PC-9 (cell line): Measurements from ENCODE around the gene CEMIP2. TPM values are rescaled to one million over a fixed set of nuclear protein-coding genes. Genes with fewer than 3 reads are reported as not detected.
"Not testable (repeated sequence)": the region's sequence is repeated elsewhere in the genome, so short reads cannot be mapped to it uniquely, and the experiment has no call there.

Experiments used
- BruUV-seq: library from RNA; stranded (reverse); fragments of 400-500 nt; replicated peaks from 2 replicates; lab custom pipeline; 2021; lab: Mats Ljungman, UMichigan
- CTCF ChIA-PET: fragments of 300-600 bp; sonication (Branson Sonifier 250); formaldehyde crosslinking; loops from one replicate; lab custom pipeline; 2022; ENCODE audit warnings: antibody characterized with exemption; lab: Charles Lee
- POLR2A ChIA-PET: fragments of 300-600 bp; sonication (Branson Sonifier 250); formaldehyde crosslinking; loops from one replicate; lab custom pipeline; 2022; ENCODE audit warnings: antibody characterized with exemption; ENCODE audit not compliant: unreplicated experiment; lab: Charles Lee
- DNase-seq, 2 experiments: peaks; one replicate each; pipeline versions ENCODE4 v3.0.0 to v3.0.0-alpha.2; 2015 to 2022; ENCODE audit warnings: mixed read lengths in 1 of 2
- H2AFZ ChIP-seq: fragments of 200-600 bp; sonication (generic); 2 replicates; pipeline ENCODE4 v1.8.1; 2017; ENCODE audit warnings: antibody characterized with exemption
- H3F3A ChIP-seq: fragments of 200-600 bp; sonication (generic); 2 replicates; pipeline ENCODE4 v1.8.1; 2017; ENCODE audit warnings: antibody characterized with exemption, mild to moderate bottlenecking, low read depth; ENCODE audit not compliant: insufficient read depth
- H3K27ac ChIP-seq: fragments of 200-600 bp; sonication (generic); 2 replicates; pipeline ENCODE4 v1.6.1; 2016; ENCODE audit warnings: mixed run types
- H3K27me3 ChIP-seq: fragments of 200-600 bp; sonication (generic); 2 replicates; pipeline ENCODE4 v1.6.1; 2016; ENCODE audit warnings: low read depth, mixed run types; ENCODE audit not compliant: insufficient read depth
- H3K36me3 ChIP-seq: fragments of 200-600 bp; sonication (generic); 2 replicates; pipeline ENCODE4 v1.6.1; 2016; ENCODE audit warnings: low read depth, mixed run types
- H3K4me1 ChIP-seq: fragments of 200-600 bp; sonication (generic); replicated peaks from 2 replicates; pipeline ENCODE4 v1.6.1; 2016; ENCODE audit warnings: mixed run types; ENCODE audit not compliant: insufficient read depth
- H3K4me2 ChIP-seq: fragments of 200-600 bp; sonication (generic); 2 replicates; pipeline ENCODE4 v1.6.1; 2017; ENCODE audit warnings: mixed run types
- H3K4me3 ChIP-seq: fragments of 200-600 bp; sonication (generic); 2 replicates; pipeline ENCODE4 v1.6.1; 2016; ENCODE audit warnings: mixed run types
- H3K79me2 ChIP-seq: fragments of 200-600 bp; sonication (generic); 2 replicates; pipeline ENCODE4 v1.6.1; 2017; ENCODE audit warnings: low read depth, mixed run types
- H3K9me2 ChIP-seq: fragments of 200-600 bp; sonication (generic); 2 replicates; pipeline ENCODE4 v1.8.1; 2017; ENCODE audit warnings: mild to moderate bottlenecking; ENCODE audit not compliant: insufficient read depth
- H3K9me3 ChIP-seq: fragments of 200-600 bp; sonication (generic); 2 replicates; pipeline ENCODE4 v1.8.1; 2016; ENCODE audit warnings: low read depth; ENCODE audit not compliant: insufficient read depth
- H4K20me1 ChIP-seq: fragments of 200-600 bp; sonication (generic); 2 replicates; pipeline ENCODE4 v1.8.1; 2017; ENCODE audit not compliant: insufficient read depth
- CTCF ChIP-seq: fragments of 200-600 bp; sonication (generic); conservative IDR thresholded peaks from 2 replicates; pipeline ENCODE4 v1.6.1; 2017; ENCODE audit warnings: mixed run types, antibody characterized with exemption, mild to moderate bottlenecking, moderate library complexity
- EZH2 ChIP-seq: fragments of 200-600 bp; sonication (generic); IDR thresholded peaks from 2 replicates; pipeline ENCODE4 v1.8.0; 2017; ENCODE audit warnings: antibody characterized with exemption, low read depth
- intact Hi-C: fragments of 100-400 bp; cut with micrococcal nuclease; formaldehyde crosslinking; loops from one replicate; pipeline ENCODE4 v1.10.0; 2022; ENCODE audit not compliant: unreplicated experiment
- total RNA-seq: library from RNA; stranded (reverse); gene quantifications from 2 replicates; pipeline ENCODE4 v1.2.3, GENCODE V29; 2021

Gene CEMIP2
- total RNA-seq, 1 experiment from 2014 or later = 77.0 TPM

DNA sequence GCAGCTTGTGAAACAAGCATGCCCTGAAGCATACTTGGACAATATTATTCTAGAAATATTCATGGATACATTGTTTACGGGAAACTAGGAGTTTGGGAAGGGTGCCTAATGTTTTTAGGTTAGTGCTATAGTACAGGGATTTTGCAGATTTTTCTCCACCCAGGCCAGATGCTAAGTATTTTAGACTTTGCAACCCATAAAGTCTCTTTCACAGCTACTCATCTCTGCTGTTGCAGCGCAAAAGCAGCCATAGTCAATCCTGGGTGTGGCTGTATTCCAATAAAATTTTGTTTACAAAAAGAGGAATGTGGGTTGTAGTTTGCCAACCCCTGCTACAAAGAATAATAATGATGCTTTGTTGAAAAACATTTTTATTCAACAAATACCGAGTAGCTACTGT lies 106.2 kb downstream of the CEMIP2 start:
- H3K4me2 ChIP-seq = no peak overlapping the region
- H3K4me1 ChIP-seq = no peaks in the 10 kb centered on the region; the same call in 1 of the 2 replicates
- ChIA-PET POLR2A (no interaction called here), CTCF (no interaction called here)
- no peaks in the 10 kb centered on the region; the same call in 1 of the 2 replicates for H3F3A ChIP-seq
- no peak for DNase-seq
- H3K27ac ChIP-seq = no peak overlapping the region
- BruUV-seq = no TSS peak
- no peak overlapping the region for H2AFZ ChIP-seq
- no peaks in the 10 kb centered on the region for H4K20me1 ChIP-seq
- no peaks in the 10 kb centered on the region for H3K27me3 ChIP-seq
- intact Hi-C loops = loop anchor here (5.0 kb wide), 1 partner anchor 35 kb away; no protein-coding TSS in a partner anchor
- no peak for TF ChIP-seq EZH2
- no peak for TF ChIP-seq CTCF
- H3K4me3 ChIP-seq = no peak overlapping the region
- H3K36me3 ChIP-seq = no peaks in the 10 kb centered on the region
- no peaks in the 10 kb centered on the region for H3K9me2 ChIP-seq
- no peaks in the 10 kb centered on the region for H3K79me2 ChIP-seq
- H3K9me3 ChIP-seq = no peaks in the 10 kb centered on the region

GRCh38 chr9:71657276-71657675 lies 111.0 kb downstream of the CEMIP2 start:
- H3K36me3 ChIP-seq, H3K4me2 ChIP-seq, H3K27ac ChIP-seq, POLR2A ChIA-PET, H3K27me3 ChIP-seq, CTCF ChIA-PET, H4K20me1 ChIP-seq, intact Hi-C loops, H3K4me3 ChIP-seq, H3K4me1 ChIP-seq, H3F3A ChIP-seq, H3K9me3 ChIP-seq, H3K79me2 ChIP-seq, H3K9me2 ChIP-seq, DNase-seq, H2AFZ ChIP-seq, BruUV-seq: not testable (repeated sequence)

DNA sequence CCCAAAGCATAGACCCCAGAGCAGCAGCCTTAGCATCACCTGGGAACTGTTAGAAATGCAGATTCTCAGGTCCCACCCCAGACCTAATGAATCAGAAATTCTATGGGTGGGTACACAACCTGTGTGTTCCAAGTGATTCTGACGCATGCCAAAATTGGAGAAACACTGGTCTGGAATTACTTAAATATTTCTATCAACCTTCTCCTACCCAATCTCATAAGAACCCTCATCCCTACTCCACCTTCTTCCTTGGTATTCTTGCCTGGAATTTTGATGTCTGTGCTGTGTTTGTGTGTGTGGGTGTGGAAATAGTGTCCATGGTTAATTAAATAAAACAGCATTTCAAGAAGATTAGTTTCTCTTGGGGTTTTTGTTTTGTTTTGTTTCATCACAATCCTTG lies 111.8 kb downstream of the CEMIP2 start:
- ChIA-PET CTCF (interaction anchor here (0.6 kb wide), 1 partner anchor 60 kb away, joined by 3 read pairs; no protein-coding TSS in a partner anchor), POLR2A (no interaction called here)
- H3K4me1 ChIP-seq = no peaks in the 10 kb centered on the region
- DNase-seq = no peak
- H3K9me3 ChIP-seq = no peaks in the 10 kb centered on the region
- no peak overlapping the region for H3K4me2 ChIP-seq
- H3K79me2 ChIP-seq = no peaks in the 10 kb centered on the region
- H3K4me3 ChIP-seq = no peak overlapping the region
- H3K27me3 ChIP-seq = no peaks in the 10 kb centered on the region
- no peaks in the 10 kb centered on the region for H3K9me2 ChIP-seq
- BruUV-seq = no TSS peak
- intact Hi-C loops = no loop called here
- no peaks in the 10 kb centered on the region for H4K20me1 ChIP-seq
- no peaks in the 10 kb centered on the region for H3K36me3 ChIP-seq
- no peaks in the 10 kb centered on the region for H3F3A ChIP-seq
- TF ChIP-seq CTCF = no peak
- TF ChIP-seq EZH2 = no peak
- H3K27ac ChIP-seq = no peak overlapping the region
- no peak overlapping the region for H2AFZ ChIP-seq

DNA sequence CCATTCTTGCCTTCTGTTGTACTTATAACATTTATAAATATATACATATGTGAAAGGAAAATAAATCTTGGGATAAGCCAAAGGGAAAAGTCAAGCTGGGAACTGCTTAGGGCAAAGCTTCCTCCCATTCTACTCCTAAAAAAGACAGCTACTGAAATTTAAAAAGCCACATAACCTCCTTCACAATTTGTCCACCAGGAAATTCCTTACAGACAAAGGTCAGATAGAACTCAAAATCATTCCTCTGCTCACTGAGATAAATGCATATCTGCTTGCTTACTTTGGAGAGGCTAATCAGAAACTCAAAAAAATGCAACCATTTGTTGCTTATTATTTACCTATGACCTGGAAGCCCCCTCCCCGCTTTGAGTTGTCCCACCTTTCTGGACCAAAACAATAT lies 112.5 kb downstream of the CEMIP2 start:
- CTCF ChIA-PET = no interaction called here
- H3K79me2 ChIP-seq = no peaks in the 10 kb centered on the region
- no TSS peak for BruUV-seq
- H3K27ac ChIP-seq = no peak overlapping the region
- H3F3A ChIP-seq = no peaks in the 10 kb centered on the region
- no peaks in the 10 kb centered on the region for H3K9me2 ChIP-seq
- POLR2A ChIA-PET = no interaction called here
- H3K4me1 ChIP-seq = no peaks in the 10 kb centered on the region
- H3K4me3 ChIP-seq = no peak overlapping the region
- no peaks in the 10 kb centered on the region for H3K27me3 ChIP-seq
- TF ChIP-seq EZH2 = no peak
- TF ChIP-seq CTCF = no peak
- no peak for DNase-seq
- no peak overlapping the region for H2AFZ ChIP-seq
- H3K9me3 ChIP-seq = no peaks in the 10 kb centered on the region
- no peaks in the 10 kb centered on the region for H3K36me3 ChIP-seq
- intact Hi-C loops = no loop called here
- no peaks in the 10 kb centered on the region for H4K20me1 ChIP-seq
- H3K4me2 ChIP-seq = no peak overlapping the region
